Measurements from ENCODE around the gene FEZF1. TPM values are rescaled to one million over a fixed set of nuclear protein-coding genes. Genes with fewer than 3 reads are reported as not detected.

The FEZF1 gene
- total RNA-seq, 2 experiments from 2014 or later, result not detected

DNA sequence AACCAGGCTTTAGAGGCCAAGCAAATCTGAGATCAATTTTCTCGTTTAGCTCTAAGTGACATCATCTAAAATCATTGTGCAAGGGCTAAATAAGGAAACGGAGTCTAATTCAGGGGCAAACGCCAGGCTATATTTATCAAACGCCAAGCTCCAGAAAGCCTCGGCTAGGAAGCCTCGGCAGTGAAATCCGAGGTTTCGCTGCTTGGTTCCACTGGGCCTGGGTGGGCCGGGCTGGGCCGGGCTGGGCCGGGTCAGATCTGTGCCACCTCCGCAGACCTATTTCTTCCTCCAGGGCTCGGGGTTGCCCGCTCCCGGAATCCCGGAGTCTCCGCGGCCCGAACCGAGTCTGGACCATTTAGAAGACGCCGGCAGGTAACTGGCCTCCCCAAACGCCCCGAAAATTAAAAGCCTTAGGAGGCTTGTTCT, 459 bp upstream of the FEZF1 start:
- H3K4me3 Mint-ChIP-seq, result no peak overlapping the region
- POLR2A ChIA-PET, result no interaction called here
- no peaks in the 10 kb centered on the region for H3K9me3 Mint-ChIP-seq
- H3K27ac Mint-ChIP-seq, result no peak overlapping the region
- no peaks in the 10 kb centered on the region for H3K4me1 Mint-ChIP-seq (ENCODE audit: low read depth)
- H3K27me3 Mint-ChIP-seq, result peaks cover 67% of the 10 kb centered on the region
- H3K36me3 Mint-ChIP-seq, result no peaks in the 10 kb centered on the region
- CTCF ChIA-PET, result no interaction called here
- intact Hi-C loops (cut with micrococcal nuclease), result no loop called here
- no peak for DNase-seq

DNA sequence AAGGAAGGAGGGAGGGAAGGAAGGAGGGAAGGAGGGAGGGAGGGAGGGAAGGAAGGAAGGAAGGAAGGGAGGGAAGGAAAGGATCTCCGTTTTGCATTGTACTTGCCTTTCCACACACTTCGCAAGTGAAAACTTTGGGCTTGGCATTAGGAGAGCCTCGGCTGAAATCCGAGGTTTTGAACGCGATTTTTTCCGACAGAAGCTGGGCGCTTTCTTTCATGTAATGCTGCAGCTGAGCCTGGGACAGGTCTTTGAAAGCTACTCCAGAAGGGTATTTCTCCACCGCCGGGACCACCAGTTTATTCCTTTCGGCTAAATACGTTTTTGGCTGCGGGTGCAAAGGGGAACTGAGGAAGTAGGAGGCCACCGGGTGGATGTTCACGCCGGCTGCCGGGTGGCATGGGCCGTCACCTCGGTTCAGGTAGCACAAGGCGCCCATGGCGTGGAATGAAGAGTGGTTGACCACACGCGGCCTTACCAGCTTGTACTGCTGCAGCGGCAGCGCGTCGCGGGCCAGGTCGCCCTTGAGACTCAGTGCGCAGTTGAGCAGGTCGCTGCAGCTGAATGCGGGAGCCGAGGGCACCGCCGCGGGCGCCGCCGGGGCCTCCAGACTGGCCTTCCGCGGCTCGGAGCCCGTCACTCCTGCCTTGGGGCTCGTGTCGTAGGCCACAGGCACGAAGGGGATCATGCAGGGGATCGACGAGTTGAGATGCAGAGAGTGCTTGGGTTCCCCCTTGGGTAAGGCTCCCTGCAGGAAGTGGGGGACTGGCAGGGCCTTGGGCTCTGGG, 825 bp downstream of the FEZF1 start:
- intact Hi-C loops (cut with micrococcal nuclease), result no loop called here
- no peak for DNase-seq
- H3K4me3 Mint-ChIP-seq, result no peak overlapping the region
- no peaks in the 10 kb centered on the region for H3K9me3 Mint-ChIP-seq
- no peak overlapping the region for H3K27ac Mint-ChIP-seq
- H3K4me1 Mint-ChIP-seq (ENCODE audit: low read depth), result no peaks in the 10 kb centered on the region
- no peaks in the 10 kb centered on the region for H3K36me3 Mint-ChIP-seq
- ChIA-PET POLR2A (no interaction called here), CTCF (no interaction called here)
- peaks cover 70% of the 10 kb centered on the region for H3K27me3 Mint-ChIP-seq

DNA sequence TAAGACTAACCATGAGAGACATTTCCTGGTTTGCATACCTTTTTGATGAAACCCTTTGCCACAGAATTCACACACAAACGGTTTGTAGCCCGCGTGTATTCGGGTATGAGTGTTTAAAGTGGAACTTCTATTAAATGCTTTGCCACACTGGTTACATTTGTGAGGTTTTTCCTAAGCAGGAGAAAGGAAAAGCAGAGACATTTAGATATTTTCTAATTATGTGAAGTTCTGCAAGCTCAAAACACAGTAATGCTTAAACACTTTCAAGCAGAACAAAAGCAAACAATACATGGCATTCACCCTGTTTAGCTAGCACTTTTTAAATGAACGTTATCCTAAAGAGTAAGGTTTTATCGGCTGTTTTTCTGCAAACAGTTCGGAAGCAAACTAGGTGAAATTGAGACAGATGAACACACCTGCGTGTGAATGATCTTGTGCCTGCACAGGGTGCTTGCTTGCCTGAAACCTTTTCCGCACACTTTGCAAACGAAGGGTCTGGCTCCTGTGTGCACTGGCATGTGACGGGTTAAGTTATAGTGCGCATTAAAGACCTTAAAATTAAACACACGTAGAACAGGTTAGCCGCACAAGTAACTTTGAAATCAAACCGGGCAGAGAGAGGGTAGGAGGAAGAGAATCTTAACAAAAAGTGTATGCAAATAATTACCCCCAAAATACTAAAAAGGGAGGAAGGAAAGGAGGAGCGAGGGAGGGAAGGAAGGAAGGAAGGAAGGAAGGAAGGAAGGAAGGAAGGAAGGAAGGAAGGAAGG, 1.6 kb downstream of the FEZF1 start:
- Mint-ChIP-seq H3K4me3 (no peak overlapping the region), H3K27ac (no peak overlapping the region), H3K4me1 (ENCODE audit: low read depth) (no peaks in the 10 kb centered on the region), H3K36me3 (no peaks in the 10 kb centered on the region), H3K9me3 (no peaks in the 10 kb centered on the region), H3K27me3 (peaks cover 71% of the 10 kb centered on the region)
- no peak for DNase-seq
- ChIA-PET CTCF (no interaction called here), POLR2A (no interaction called here)
- intact Hi-C loops (cut with micrococcal nuclease), result no loop called here

DNA sequence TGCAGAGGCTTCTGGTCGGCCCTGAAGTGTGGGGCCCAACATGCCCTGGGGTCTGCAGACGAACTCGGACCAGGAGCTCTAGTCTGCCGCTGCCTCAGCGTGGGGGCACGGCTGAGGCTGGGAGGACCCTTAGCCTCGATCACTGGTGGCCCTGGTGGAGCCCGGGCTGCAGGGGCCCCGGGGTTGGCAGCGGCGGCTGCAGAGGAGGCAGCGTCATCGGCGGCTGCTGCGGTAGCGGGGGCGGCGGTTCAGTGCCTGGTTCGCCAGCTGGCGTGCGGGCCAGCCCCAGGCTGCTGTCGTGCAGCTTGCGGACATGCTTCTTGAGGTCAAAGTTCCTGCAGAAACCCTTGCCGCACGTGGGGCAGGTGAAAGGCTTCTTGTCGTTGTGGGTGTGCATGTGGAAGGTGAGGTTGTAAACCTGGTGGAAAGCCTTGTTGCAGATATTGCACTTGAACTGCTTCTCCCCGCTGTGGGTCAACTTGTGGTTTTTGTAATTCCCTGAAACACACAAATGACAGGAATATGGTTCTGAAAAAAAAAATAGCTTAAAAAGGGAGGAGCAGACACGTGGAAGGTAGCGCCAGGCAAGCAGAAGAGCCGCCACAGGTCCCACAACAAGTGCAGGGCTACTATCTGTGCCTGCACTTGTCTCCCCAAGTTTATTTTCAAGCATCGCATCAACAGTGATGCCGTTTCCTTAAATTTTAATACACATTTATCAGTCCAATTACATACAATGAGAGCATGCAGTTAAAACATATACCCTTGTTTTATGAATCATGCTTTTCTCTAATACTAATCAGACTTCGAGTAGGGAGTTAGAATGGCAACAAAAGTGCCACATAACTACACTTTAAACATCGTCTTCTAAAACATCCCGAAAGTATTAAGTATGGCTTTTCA, 2.4 kb downstream of the FEZF1 start:
- Mint-ChIP-seq H3K4me3 (no peak overlapping the region), H3K27me3 (peaks cover 71% of the 10 kb centered on the region), H3K27ac (no peak overlapping the region), H3K9me3 (no peaks in the 10 kb centered on the region), H3K36me3 (no peaks in the 10 kb centered on the region), H3K4me1 (ENCODE audit: low read depth) (no peaks in the 10 kb centered on the region)
- intact Hi-C loops (cut with micrococcal nuclease), result no loop called here
- POLR2A ChIA-PET, result no interaction called here
- CTCF ChIA-PET, result no interaction called here
- DNase-seq, result no peak

DNA sequence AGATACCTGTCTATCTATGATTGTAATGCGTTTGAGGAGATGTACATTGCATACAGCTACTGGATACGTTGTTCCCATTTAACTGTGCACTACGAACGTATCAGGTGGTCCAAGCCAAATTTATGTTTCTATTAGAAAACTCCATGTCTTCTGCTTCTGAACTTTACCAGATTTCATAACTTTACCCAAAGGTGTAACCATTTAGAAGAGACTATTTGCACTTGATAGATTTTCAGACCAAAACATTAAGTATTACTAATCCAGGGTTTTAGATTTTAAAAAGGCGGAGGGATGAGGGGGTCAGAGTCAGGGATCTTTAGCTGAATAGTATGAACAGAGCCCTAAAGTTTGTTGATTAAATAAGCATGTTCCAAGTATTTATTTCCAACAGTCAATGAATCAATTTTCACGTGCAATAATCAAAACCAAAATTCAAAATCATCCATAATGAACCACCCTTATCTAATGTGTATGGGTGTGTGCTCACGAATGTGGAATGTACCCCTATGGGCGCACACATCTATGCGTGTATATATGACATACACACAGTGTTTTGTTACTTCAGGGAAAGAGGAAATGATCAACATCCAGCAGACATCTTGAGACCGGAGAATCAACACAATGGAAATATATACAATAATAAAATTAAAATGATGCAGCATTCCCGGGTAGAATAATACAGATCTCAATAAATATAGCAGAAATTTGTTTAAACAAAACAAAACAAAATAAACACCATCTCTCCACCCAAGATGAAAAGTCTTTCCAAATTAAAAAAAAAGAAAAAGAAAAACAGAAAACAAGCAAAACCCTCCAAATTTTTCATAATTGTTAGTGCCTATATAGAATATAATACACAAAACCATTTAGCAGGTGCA, 3.4 kb downstream of the FEZF1 start:
- intact Hi-C loops (cut with micrococcal nuclease), result no loop called here
- H3K27ac Mint-ChIP-seq, result no peak overlapping the region
- H3K4me3 Mint-ChIP-seq, result no peak overlapping the region
- no peak for DNase-seq
- no peaks in the 10 kb centered on the region for H3K9me3 Mint-ChIP-seq
- H3K36me3 Mint-ChIP-seq, result no peaks in the 10 kb centered on the region
- ChIA-PET POLR2A (no interaction called here), CTCF (no interaction called here)
- H3K27me3 Mint-ChIP-seq, result peaks cover 66% of the 10 kb centered on the region
- no peaks in the 10 kb centered on the region for H3K4me1 Mint-ChIP-seq (ENCODE audit: low read depth)

DNA sequence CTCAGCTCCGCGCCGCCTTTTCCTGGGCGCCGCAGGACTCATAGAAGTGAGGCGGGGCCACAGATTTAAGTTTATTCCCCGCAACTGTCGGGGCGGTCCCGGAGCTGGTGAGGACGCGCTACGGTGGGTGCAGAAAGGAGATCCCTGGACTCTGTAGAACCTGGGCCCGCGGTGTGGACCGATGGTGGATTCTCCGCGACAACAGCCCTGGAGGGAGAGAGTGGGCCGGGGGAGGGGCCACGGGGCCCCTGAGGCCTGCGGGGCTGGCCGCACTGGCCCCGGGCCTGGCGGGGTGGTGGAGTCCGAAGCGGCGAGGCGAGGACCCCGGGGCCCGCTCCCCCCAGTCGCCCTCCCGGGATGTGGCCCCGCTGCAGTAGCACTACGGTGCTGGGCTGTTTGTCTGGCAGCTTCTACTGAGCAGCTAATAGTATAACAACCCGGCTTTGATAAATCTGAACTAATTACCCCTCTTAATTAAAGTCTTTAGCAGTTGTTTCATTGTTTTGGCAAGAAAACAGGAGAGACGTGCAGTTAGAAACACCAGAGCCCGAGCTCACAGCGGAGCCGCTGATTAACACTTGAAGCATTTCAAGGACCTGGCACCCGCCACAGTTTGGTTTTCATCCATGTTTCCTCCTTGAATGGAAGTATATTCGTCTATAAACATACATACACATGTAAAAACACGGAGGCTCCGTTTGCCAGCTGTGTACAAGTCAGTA, 4.2 kb downstream of the FEZF1 start:
- Mint-ChIP-seq H3K4me3 (no peak overlapping the region), H3K27ac (no peak overlapping the region), H3K27me3 (peaks cover 60% of the 10 kb centered on the region), H3K4me1 (ENCODE audit: low read depth) (no peaks in the 10 kb centered on the region), H3K9me3 (no peaks in the 10 kb centered on the region), H3K36me3 (no peaks in the 10 kb centered on the region)
- ChIA-PET CTCF (no interaction called here), POLR2A (no interaction called here)
- intact Hi-C loops (cut with micrococcal nuclease), result no loop called here
- no peak for DNase-seq

DNA sequence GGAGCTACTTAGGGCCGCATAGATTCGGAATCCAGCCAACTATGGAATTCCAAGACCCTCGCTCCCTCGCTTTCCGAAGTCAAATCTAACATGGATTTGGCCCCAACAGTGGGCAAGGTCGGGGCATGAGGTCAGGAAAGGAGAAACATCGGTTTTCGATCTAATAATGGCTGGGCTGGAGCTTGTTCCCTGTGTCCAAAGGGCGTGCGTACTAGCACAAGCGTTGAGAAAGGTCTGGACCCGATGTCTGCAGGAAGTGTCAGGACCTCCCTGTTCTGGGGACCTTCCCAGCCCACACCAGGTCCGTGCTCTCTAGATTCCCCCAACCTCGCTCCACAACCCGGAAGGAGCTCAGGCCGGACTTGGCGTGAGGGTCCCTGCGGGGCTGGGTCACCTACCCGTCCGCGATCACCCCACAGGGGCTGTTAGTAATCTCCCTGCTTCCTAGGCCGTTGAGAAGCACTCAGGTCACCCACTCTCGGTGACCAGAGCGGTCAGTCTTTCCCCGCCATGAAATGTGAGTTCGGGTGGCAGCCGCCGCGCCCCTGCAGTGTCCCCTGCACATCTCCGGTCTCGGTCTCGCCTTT, 4.8 kb downstream of the FEZF1 start:
- Mint-ChIP-seq H3K36me3 (no peaks in the 10 kb centered on the region), H3K4me1 (ENCODE audit: low read depth) (no peaks in the 10 kb centered on the region), H3K9me3 (no peaks in the 10 kb centered on the region), H3K4me3 (no peak overlapping the region), H3K27me3 (peaks cover 57% of the 10 kb centered on the region), H3K27ac (no peak overlapping the region)
- ChIA-PET POLR2A (no interaction called here), CTCF (no interaction called here)
- DNase-seq, result no peak
- intact Hi-C loops (cut with micrococcal nuclease), result no loop called here

DNA sequence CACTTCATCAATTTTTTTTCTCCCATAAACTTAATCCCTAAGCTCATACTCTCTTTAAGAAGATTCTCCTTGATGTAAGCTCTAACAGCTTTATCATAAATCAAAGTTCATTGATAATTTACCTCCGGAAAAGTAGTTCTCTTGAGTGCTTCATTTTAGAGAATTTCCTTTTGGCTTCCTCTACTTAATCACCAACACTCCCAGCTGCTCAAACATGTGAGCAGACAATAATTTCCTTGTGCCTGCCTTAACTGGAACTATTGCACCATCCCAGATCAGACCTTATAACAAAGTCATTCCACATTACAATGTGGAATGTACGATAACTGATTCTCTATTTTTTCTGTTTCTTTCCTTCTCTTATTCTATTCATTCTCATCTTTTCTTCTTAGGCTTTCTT, 5.9 kb downstream of the FEZF1 start:
- Mint-ChIP-seq H3K27me3 (peaks cover 47% of the 10 kb centered on the region), H3K4me3 (no peak overlapping the region), H3K36me3 (no peaks in the 10 kb centered on the region), H3K4me1 (ENCODE audit: low read depth) (no peaks in the 10 kb centered on the region), H3K27ac (no peak overlapping the region), H3K9me3 (no peaks in the 10 kb centered on the region)
- intact Hi-C loops (cut with micrococcal nuclease), result no loop called here
- ChIA-PET CTCF (no interaction called here), POLR2A (no interaction called here)
- no peak for DNase-seq

DNA sequence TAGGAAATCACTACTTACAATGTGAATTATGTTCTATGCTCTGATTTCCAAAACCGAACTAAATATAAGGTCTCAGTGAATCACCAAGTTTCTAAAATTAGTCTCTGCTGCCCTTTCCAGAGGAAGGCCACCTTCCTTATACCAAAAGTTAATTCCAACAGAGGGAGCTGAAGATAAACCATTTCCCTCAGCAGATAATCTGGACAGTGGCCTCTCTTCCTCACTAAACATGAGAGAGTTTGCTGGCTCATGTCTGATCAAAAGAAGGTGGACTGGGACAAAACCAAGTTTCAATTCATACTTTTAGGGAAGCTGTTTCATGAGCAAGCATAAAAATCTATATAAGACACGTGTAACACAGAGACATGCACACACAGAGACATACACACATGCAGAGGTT, 6.4 kb downstream of the FEZF1 start:
- Mint-ChIP-seq H3K36me3 (no peaks in the 10 kb centered on the region), H3K4me3 (no peak overlapping the region), H3K9me3 (no peaks in the 10 kb centered on the region), H3K4me1 (ENCODE audit: low read depth) (no peaks in the 10 kb centered on the region), H3K27me3 (peaks cover 44% of the 10 kb centered on the region), H3K27ac (no peak overlapping the region)
- CTCF ChIA-PET, result no interaction called here
- intact Hi-C loops (cut with micrococcal nuclease), result no loop called here
- POLR2A ChIA-PET, result no interaction called here
- DNase-seq, result no peak

DNA sequence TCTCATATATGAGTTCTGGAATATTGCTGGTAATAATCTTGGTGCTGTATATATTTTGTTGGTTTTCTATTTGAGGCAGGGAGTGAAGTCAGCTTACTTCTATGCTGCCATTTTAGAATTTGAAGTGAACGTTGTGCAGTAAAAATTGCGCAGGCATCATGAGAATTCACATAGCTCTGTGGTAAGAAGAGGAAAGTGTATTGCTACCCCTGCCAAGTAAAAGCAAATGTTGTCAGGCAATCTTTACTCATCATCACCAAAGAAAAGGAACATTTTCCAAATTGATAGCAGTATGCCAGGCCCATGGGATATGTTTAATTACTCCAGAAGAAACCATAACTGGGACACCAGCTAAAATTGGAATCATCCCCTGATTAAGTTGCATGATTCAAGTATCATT, 13.4 kb downstream of the FEZF1 start:
- Mint-ChIP-seq H3K4me3 (no peak overlapping the region), H3K27ac (no peak overlapping the region), H3K36me3 (no peaks in the 10 kb centered on the region), H3K9me3 (no peaks in the 10 kb centered on the region), H3K4me1 (ENCODE audit: low read depth) (no peaks in the 10 kb centered on the region), H3K27me3 (peaks cover 4% of the 10 kb centered on the region)
- no peak for DNase-seq
- POLR2A ChIA-PET, result no interaction called here
- intact Hi-C loops (cut with micrococcal nuclease), result no loop called here
- CTCF ChIA-PET, result no interaction called here

DNA sequence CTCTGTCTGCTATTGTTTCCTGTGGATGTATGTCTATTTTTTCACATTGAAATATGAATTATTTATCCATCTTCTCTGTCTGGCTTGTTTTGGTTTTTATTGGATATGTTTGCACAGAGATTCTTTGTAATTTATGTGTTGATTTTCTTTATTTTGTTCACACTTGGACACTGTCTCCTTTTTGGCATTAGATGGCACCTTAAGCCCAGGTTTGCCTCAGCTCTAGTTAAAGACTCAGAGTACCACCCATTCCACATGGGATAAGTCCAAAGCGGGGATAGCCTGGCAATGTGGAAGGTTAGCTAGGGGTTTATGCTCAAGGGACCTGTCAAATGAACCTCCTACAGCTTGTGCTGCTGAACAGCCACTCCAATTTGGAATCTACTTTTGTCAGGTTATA, 14.1 kb downstream of the FEZF1 start:
- Mint-ChIP-seq H3K4me1 (ENCODE audit: low read depth) (no peaks in the 10 kb centered on the region), H3K27me3 (peaks cover 3% of the 10 kb centered on the region), H3K36me3 (no peaks in the 10 kb centered on the region), H3K27ac (no peak overlapping the region), H3K4me3 (no peak overlapping the region), H3K9me3 (no peaks in the 10 kb centered on the region)
- intact Hi-C loops (cut with micrococcal nuclease), result no loop called here
- CTCF ChIA-PET, result no interaction called here
- POLR2A ChIA-PET, result no interaction called here
- no peak for DNase-seq
